ENCODE data around the gene MYOZ3.

The MYOZ3 gene

GRCh38 chr5:150622157-150622556 lies 38.9 kb upstream of the MYOZ3 start:
- TF ChIP-seq CTCF (IDR thresholded peaks at IDR 0.05; ENCODE audit: borderline replicate concordance, control extremely low read depth, extremely low read depth, insufficient read depth, missing control alignments): no peak
- no peak for DNase-seq (ENCODE audit: low spot score)
- in situ Hi-C loops (cut with MboI; ENCODE audit: low sequenced_read_pairs, unreplicated experiment): no loop called here

GRCh38 chr5:150623152-150623877 lies 37.7 kb upstream of the MYOZ3 start:
- no peak for TF ChIP-seq CTCF (IDR thresholded peaks at IDR 0.05; ENCODE audit: borderline replicate concordance, control extremely low read depth, extremely low read depth, insufficient read depth, missing control alignments)
- peak; percentile 70 for DNase-seq (ENCODE audit: low spot score)
- in situ Hi-C loops (cut with MboI; ENCODE audit: low sequenced_read_pairs, unreplicated experiment): no loop called here

GRCh38 chr5:150623878-150624216 lies 37.2 kb upstream of the MYOZ3 start:
- in situ Hi-C loops (cut with MboI; ENCODE audit: low sequenced_read_pairs, unreplicated experiment): no loop called here
- no peak for TF ChIP-seq CTCF (IDR thresholded peaks at IDR 0.05; ENCODE audit: borderline replicate concordance, control extremely low read depth, extremely low read depth, insufficient read depth, missing control alignments)
- DNase-seq (ENCODE audit: low spot score): no peak

GRCh38 chr5:150624334-150625163 lies 36.5 kb upstream of the MYOZ3 start:
- in situ Hi-C loops (cut with MboI; ENCODE audit: low sequenced_read_pairs, unreplicated experiment): no loop called here
- no peak for TF ChIP-seq CTCF (IDR thresholded peaks at IDR 0.05; ENCODE audit: borderline replicate concordance, control extremely low read depth, extremely low read depth, insufficient read depth, missing control alignments)
- peak; percentile 86 for DNase-seq (ENCODE audit: low spot score)

GRCh38 chr5:150625164-150625535 lies 35.9 kb upstream of the MYOZ3 start:
- no peak for DNase-seq (ENCODE audit: low spot score)
- in situ Hi-C loops (cut with MboI; ENCODE audit: low sequenced_read_pairs, unreplicated experiment): no loop called here
- no peak for TF ChIP-seq CTCF (IDR thresholded peaks at IDR 0.05; ENCODE audit: borderline replicate concordance, control extremely low read depth, extremely low read depth, insufficient read depth, missing control alignments)

- peak; percentile 86 for DNase-seq (ENCODE audit: low spot score)
- in situ Hi-C loops (cut with MboI; ENCODE audit: low sequenced_read_pairs, unreplicated experiment): no loop called here
- no peak for TF ChIP-seq CTCF (IDR thresholded peaks at IDR 0.05; ENCODE audit: borderline replicate concordance, control extremely low read depth, extremely low read depth, insufficient read depth, missing control alignments)
Observed at GRCh38 chr5:150625831-150626746, 35.0 kb upstream of the MYOZ3 start.

All from GM13976 (cell line).